ENCODE results near the gene FYB1. TPM values are rescaled to one million over a fixed set of nuclear protein-coding genes. Genes with fewer than 3 reads are reported as not detected.

FYB1 gene
- total RNA-seq, 1 experiment from 2014 or later = 10.5 TPM

DNA sequence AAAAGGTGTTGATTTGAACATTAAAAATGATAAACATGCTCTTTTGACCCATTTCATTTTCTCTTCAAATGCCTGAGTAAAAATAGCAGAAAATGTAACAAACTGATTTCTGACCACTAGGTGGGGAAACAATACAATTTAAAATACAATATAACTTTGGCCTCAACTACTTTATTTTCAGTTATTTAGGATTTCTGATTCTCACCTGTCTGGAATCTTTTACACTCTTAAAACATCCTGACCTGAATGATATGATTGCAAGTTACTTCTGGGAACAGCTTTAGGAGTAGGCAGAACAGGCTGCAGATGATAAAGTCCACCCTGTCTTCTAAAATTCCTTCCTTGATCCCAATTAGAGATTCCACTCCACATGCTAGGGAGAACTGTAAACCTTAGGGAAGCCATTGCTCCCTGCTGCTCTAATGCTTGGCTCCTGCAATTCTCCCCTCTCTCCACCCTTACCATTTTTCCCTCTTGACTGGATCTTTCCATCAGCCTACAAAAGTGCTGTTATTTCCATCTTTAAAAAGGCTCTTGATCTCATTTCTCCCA is 70.3 kb downstream of the FYB1 start:
- H3K9me2 ChIP-seq (ENCODE audit: insufficient read depth) = no peaks in the 10 kb centered on the region
- no peaks in the 10 kb centered on the region for H3K9me3 ChIP-seq (ENCODE audit: insufficient read depth, low read depth)
- ChIA-PET CTCF (no interaction called here), POLR2A (ENCODE audit: unreplicated experiment) (no interaction called here)
- H4K20me1 ChIP-seq (ENCODE audit: insufficient read depth) = no peaks in the 10 kb centered on the region
- no TSS peak for BruUV-seq (replicated peaks)
- no peaks in the 10 kb centered on the region for H3F3A ChIP-seq (ENCODE audit: insufficient read depth, low read depth)
- no peak for DNase-seq
- no peak overlapping the region for H2AFZ ChIP-seq
- intact Hi-C loops (cut with micrococcal nuclease; ENCODE audit: unreplicated experiment) = loop anchor here (1.0 to 5.0 kb wide), 7 partner anchors 68 to 422 kb away; partner anchors contain the start of gene RICTOR
- TF ChIP-seq, protein P1, sequence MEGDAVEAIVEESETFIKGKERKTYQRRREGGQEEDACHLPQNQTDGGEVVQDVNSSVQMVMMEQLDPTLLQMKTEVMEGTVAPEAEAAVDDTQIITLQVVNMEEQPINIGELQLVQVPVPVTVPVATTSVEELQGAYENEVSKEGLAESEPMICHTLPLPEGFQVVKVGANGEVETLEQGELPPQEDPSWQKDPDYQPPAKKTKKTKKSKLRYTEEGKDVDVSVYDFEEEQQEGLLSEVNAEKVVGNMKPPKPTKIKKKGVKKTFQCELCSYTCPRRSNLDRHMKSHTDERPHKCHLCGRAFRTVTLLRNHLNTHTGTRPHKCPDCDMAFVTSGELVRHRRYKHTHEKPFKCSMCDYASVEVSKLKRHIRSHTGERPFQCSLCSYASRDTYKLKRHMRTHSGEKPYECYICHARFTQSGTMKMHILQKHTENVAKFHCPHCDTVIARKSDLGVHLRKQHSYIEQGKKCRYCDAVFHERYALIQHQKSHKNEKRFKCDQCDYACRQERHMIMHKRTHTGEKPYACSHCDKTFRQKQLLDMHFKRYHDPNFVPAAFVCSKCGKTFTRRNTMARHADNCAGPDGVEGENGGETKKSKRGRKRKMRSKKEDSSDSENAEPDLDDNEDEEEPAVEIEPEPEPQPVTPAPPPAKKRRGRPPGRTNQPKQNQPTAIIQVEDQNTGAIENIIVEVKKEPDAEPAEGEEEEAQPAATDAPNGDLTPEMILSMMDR (conservative IDR thresholded peaks at IDR 0.05) = peak; percentile 76
- TF ChIP-seq EZH2 (IDR thresholded peaks at IDR 0.05; ENCODE audit: low read depth) = no peak
- peaks cover 6% of the 10 kb centered on the region for H3K4me1 ChIP-seq (replicated peaks; ENCODE audit: insufficient read depth)
- no peaks in the 10 kb centered on the region for H3K79me2 ChIP-seq (ENCODE audit: low read depth)
- no peak overlapping the region for H3K4me2 ChIP-seq
- no peak overlapping the region; the same call in 1 of the 2 replicates for H3K27ac ChIP-seq
- no peak overlapping the region for H3K4me3 ChIP-seq
- no peaks in the 10 kb centered on the region for H3K36me3 ChIP-seq (ENCODE audit: low read depth)
- H3K27me3 ChIP-seq (ENCODE audit: insufficient read depth, low read depth) = no peaks in the 10 kb centered on the region

DNA sequence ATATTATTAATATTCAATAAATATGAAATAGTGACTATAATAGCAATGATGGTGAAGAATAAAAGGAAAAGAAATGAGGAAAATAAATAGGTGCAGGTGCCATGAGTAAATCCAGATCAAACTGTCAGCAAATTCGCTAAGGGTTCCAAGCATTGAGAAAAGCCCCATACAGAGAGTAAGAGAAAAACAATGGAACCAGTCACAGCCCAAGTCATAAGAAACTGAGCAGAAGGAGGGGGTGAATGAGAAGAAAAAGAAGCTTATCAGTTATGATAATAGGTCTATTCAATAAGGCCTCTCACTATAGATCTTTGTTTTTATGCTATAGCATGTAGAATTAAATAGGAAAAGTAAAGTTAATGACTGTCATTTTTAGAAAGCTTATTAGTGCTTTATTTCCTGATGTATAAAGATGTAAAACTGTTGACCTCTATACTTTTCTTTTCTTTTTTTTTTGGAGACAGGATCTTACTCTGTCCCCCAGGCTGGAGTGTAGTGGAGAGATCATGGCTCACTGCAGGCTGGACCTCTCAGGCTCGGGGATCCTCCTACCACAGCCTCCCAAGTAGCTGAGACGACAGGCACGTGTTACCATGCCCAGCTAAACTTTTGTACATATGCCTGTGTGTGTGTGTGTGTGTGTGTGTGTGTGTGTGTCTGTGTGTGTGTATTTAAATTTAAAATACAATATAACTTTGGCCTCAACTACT is 72.4 kb downstream of the FYB1 start:
- H3K9me2 ChIP-seq (ENCODE audit: insufficient read depth) = no peaks in the 10 kb centered on the region; the same call in 1 of the 2 replicates
- peaks cover 6% of the 10 kb centered on the region for H3K4me1 ChIP-seq (replicated peaks; ENCODE audit: insufficient read depth)
- no peaks in the 10 kb centered on the region for H4K20me1 ChIP-seq (ENCODE audit: insufficient read depth)
- BruUV-seq (replicated peaks) = no TSS peak
- no peaks in the 10 kb centered on the region for H3K79me2 ChIP-seq (ENCODE audit: low read depth)
- no peak overlapping the region for H2AFZ ChIP-seq
- TF ChIP-seq EZH2 (IDR thresholded peaks at IDR 0.05; ENCODE audit: low read depth) = no peak
- TF ChIP-seq, protein P1 (conservative IDR thresholded peaks at IDR 0.05) = no peak
- H3K9me3 ChIP-seq (ENCODE audit: insufficient read depth, low read depth) = no peaks in the 10 kb centered on the region
- no peaks in the 10 kb centered on the region for H3K36me3 ChIP-seq (ENCODE audit: low read depth)
- no peaks in the 10 kb centered on the region for H3K27me3 ChIP-seq (ENCODE audit: insufficient read depth, low read depth)
- no peak overlapping the region for H3K4me3 ChIP-seq
- intact Hi-C loops (cut with micrococcal nuclease; ENCODE audit: unreplicated experiment) = loop anchor here (5.0 kb wide), 1 partner anchor 155 kb away; no protein-coding TSS in a partner anchor
- H3K27ac ChIP-seq = no peak overlapping the region
- no peak for DNase-seq
- ChIA-PET POLR2A (ENCODE audit: unreplicated experiment) (interaction anchor here (0.6 kb wide), 1 partner anchor 170 kb away, joined by 45 read pairs; no protein-coding TSS in a partner anchor), CTCF (interaction anchor here (0.5 to 1.4 kb wide), 3 partner anchors 229 to 1104 kb away, joined by 3 to 8 read pairs (median 4); no protein-coding TSS in a partner anchor)
- no peaks in the 10 kb centered on the region for H3F3A ChIP-seq (ENCODE audit: insufficient read depth, low read depth)
- H3K4me2 ChIP-seq = no peak overlapping the region

DNA sequence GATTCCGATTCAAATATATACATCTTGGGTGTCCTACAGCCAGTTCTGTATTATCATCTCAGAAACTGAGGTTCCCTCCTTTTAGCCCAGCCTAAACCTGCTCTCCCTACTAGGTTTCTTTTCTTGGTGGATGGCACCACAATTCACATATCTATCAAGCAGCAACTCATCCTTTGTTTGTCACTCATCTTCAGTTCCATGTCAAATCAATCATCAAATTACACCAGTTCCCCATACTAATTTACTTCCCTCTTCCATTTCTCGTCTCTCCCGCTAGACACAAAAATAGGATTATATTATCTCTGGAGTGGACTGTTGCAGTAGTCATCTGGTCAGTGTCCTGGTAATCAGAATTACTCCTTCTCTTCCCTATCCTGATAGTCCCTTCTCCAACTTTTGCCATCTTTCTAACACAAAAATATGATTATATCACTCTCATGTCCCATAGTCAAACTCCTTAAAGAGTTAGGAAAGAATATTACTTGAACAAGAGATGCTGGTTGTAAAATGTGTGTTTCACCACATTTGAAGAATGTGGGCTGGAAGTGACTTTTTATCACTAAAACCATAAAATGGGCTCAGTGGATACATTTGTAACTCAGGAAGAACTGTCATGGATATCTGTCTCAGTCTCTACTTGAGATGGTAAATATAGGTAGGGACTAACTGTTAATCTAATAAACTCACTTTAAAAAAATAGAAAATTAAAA is 76.1 kb downstream of the FYB1 start:
- ChIA-PET POLR2A (ENCODE audit: unreplicated experiment) (no interaction called here), CTCF (interaction anchor here (0.6 to 1.0 kb wide), 2 partner anchors 146 to 404 kb away, joined by 3 to 4 read pairs; no protein-coding TSS in a partner anchor)
- no peak overlapping the region for H2AFZ ChIP-seq
- H3K9me3 ChIP-seq (ENCODE audit: insufficient read depth, low read depth) = no peaks in the 10 kb centered on the region
- H3K4me2 ChIP-seq = no peak overlapping the region
- no peaks in the 10 kb centered on the region; the same call in 1 of the 2 replicates for H3K9me2 ChIP-seq (ENCODE audit: insufficient read depth)
- no peaks in the 10 kb centered on the region for H3K36me3 ChIP-seq (ENCODE audit: low read depth)
- no peaks in the 10 kb centered on the region for H3K27me3 ChIP-seq (ENCODE audit: insufficient read depth, low read depth)
- no peak overlapping the region for H3K27ac ChIP-seq
- H3F3A ChIP-seq (ENCODE audit: insufficient read depth, low read depth) = peaks cover 9% of the 10 kb centered on the region
- no peak for DNase-seq
- BruUV-seq (replicated peaks) = no TSS peak
- H3K4me3 ChIP-seq = no peak overlapping the region
- intact Hi-C loops (cut with micrococcal nuclease; ENCODE audit: unreplicated experiment) = no loop called here
- H3K79me2 ChIP-seq (ENCODE audit: low read depth) = no peaks in the 10 kb centered on the region
- TF ChIP-seq EZH2 (IDR thresholded peaks at IDR 0.05; ENCODE audit: low read depth) = no peak
- TF ChIP-seq, protein P1 (conservative IDR thresholded peaks at IDR 0.05) = no peak
- no peaks in the 10 kb centered on the region for H4K20me1 ChIP-seq (ENCODE audit: insufficient read depth)
- peaks cover 13% of the 10 kb centered on the region for H3K4me1 ChIP-seq (replicated peaks; ENCODE audit: insufficient read depth)
